K562 (cell line): ENCODE data around the gene IL20. TPM values are rescaled to one million over a fixed set of nuclear protein-coding genes. Genes with fewer than 3 reads are reported as not detected.

Source experiments
- ATAC-seq: fragments of 200-7000 bp; cut with Tn5 transposase; 3 replicates; pipeline ENCODE4 v1.9.1; 2020; ENCODE audit warnings: moderate library complexity
- BruUV-seq: library from RNA; stranded (reverse); fragments of 400-500 nt; replicated peaks from 2 replicates; lab custom pipeline; 2021; lab: Mats Ljungman, UMichigan
- CTCF ChIA-PET: fragments of 300-600 bp; formaldehyde crosslinking; extraction: SDS; loops from one replicate; lab custom pipeline; 2021; ENCODE audit warnings: low intra/inter-chr PET ratio; lab: Yijun Ruan, JAX
- POLR2A ChIA-PET: fragments of 300-600, 350-650 bp; sonication (Branson Sonifier 250); formaldehyde crosslinking; extraction: SDS; loops from one replicate; lab custom pipeline; 2021; ENCODE audit warnings: antibody characterized with exemption, inconsistent platforms; lab: Yijun Ruan, JAX
- DNase-seq, 4 experiments: peaks; one replicate each; pipeline versions ENCODE4 v3.0.0 to v3.0.0-alpha.2; 2011 to 2018; ENCODE audit warnings: low spot score in 3 of 4, mixed read lengths in 3 of 4; ENCODE audit errors: extremely low read depth in 1 of 4
- FAIRE-seq: peaks from 2 replicates; lab custom pipeline; 2011; peaks lifted over from hg19 to GRCh38; lab: Jason Lieb, UNC
- H2AFZ ChIP-seq: 2 replicates; pipeline ENCODE4 v1.6.0; 2011; ENCODE audit warnings: low read depth, low read length, control low read depth, inconsistent platforms
- H3K27ac ChIP-seq: fragments of 200-600 bp; 3 replicates; pipeline ENCODE4 v1.8.0; 2011; ENCODE audit warnings: low read depth, mild to moderate bottlenecking, control low read depth, inconsistent platforms, low read length, moderate library complexity, mixed read lengths; ENCODE audit errors: extremely low read depth
- H3K27me3 ChIP-seq, 2 experiments: fragments of 300-600 bp in 1 of 2; 2 replicates in 1 of 2; 3 replicates in 1 of 2; pipeline versions ENCODE4 v1.6.0 to v1.8.0; 2011; ENCODE audit warnings: inconsistent platforms in 2 of 2, low read length in 2 of 2, mild to moderate bottlenecking in 1 of 2, mixed read lengths in 1 of 2, moderate library complexity in 1 of 2; ENCODE audit not compliant: control insufficient read depth in 2 of 2, insufficient read depth in 2 of 2
- H3K36me3 ChIP-seq: fragments of 300-600 bp; 3 replicates; pipeline ENCODE4 v1.8.0; 2011; ENCODE audit warnings: mild to moderate bottlenecking, low read length, inconsistent platforms; ENCODE audit not compliant: control insufficient read depth, insufficient read depth
- H3K4me1 ChIP-seq, 2 experiments: fragments of 200-600 bp in 1 of 2; replicated peaks in 1 of 2; 2 replicates in 1 of 2; 3 replicates in 1 of 2; pipeline versions ENCODE4 v1.5.1 to v1.8.0; 2011; ENCODE audit warnings: inconsistent platforms in 2 of 2, low read length in 2 of 2, mild to moderate bottlenecking in 1 of 2, mixed read lengths in 1 of 2, moderate library complexity in 1 of 2; ENCODE audit not compliant: control insufficient read depth in 2 of 2, insufficient read depth in 2 of 2
- H3K4me2 ChIP-seq: 2 replicates; pipeline ENCODE4 v1.6.1; 2011; ENCODE audit warnings: low read length, control low read depth, inconsistent platforms, mixed read lengths; ENCODE audit not compliant: insufficient read depth
- H3K4me3 ChIP-seq: fragments of 200-600 bp; sonication (generic), shearing (Covaris generic); 2 replicates; pipeline ENCODE4 v1.5.1; 2016; ENCODE audit warnings: control low read depth, inconsistent platforms
- H3K79me2 ChIP-seq: fragments of 200-600 bp; 3 replicates; pipeline ENCODE4 v1.8.0; 2011; ENCODE audit warnings: low read length, inconsistent platforms; ENCODE audit not compliant: control insufficient read depth, insufficient read depth
- H3K9ac ChIP-seq, 2 experiments: 2 replicates each; pipeline versions ENCODE4 v1.6.0 to v1.6.1; 2011; ENCODE audit warnings: low read depth in 2 of 2, low read length in 2 of 2, control low read depth in 1 of 2, inconsistent platforms in 1 of 2, mild to moderate bottlenecking in 1 of 2, mixed read lengths in 1 of 2; ENCODE audit not compliant: insufficient read depth in 1 of 2
- H3K9me1 ChIP-seq: one replicate; pipeline ENCODE4 v1.6.0; 2011; ENCODE audit warnings: inconsistent platforms, mild to moderate bottlenecking, low read length, moderate library complexity; ENCODE audit not compliant: control insufficient read depth, insufficient read depth
- H3K9me3 ChIP-seq: replicated peaks from 2 replicates; pipeline ENCODE4 v1.5.1; 2011; ENCODE audit warnings: low read depth, low read length, inconsistent platforms; ENCODE audit not compliant: control insufficient read depth, insufficient read depth
- H4K20me1 ChIP-seq: replicated peaks from 2 replicates; pipeline ENCODE4 v1.6.1; 2011; ENCODE audit warnings: low read length, inconsistent platforms, mixed read lengths; ENCODE audit not compliant: control insufficient read depth, insufficient read depth
- BMI1 ChIP-seq: fragments of 150-350 bp; IDR thresholded peaks from 2 replicates; pipeline ENCODE4 v1.6.1; 2014; ENCODE audit warnings: low read length
- GATAD2A ChIP-seq: fragments of 450-650 bp; IDR thresholded peaks from 2 replicates; pipeline ENCODE4 v1.6.1; 2017
- MAFF ChIP-seq: IDR thresholded peaks from 2 replicates; pipeline ENCODE4 v1.6.1; 2012; ENCODE audit warnings: low read length, improper control_type of control experiment
- MCM3 ChIP-seq: fragments of 450-650 bp; IDR thresholded peaks from 2 replicates; pipeline ENCODE4 v1.6.1; 2016
- NCOA6 ChIP-seq: fragments of 450-650 bp; IDR thresholded peaks from 2 replicates; pipeline ENCODE4 v1.6.1; 2017; ENCODE audit warnings: mild to moderate bottlenecking
- NRF1 ChIP-seq, 2 experiments: fragments of 450-650 bp; IDR thresholded peaks in 1 of 2; conservative IDR thresholded peaks in 1 of 2; 2 replicates each; pipeline ENCODE4 v1.6.1; 2014; ENCODE audit warnings: mild to moderate bottlenecking in 2 of 2
- SPI1 ChIP-seq: IDR thresholded peaks from 2 replicates; pipeline ENCODE4 v1.6.1; 2011; ENCODE audit warnings: low read depth, low read length, control low read depth, borderline replicate concordance
- SRSF7 ChIP-seq: fragments of 200-400 bp; formaldehyde crosslinking; optimal IDR thresholded peaks from 2 replicates; pipeline ENCODE3; 2017; ENCODE audit warnings: mild to moderate bottlenecking, low read depth, low read length
- THAP7 ChIP-seq: fragments of 250-450 bp; sonication (Bioruptor Pico); IDR thresholded peaks from 2 replicates; pipeline ENCODE4 v1.5.0; 2021
- ZNF23 ChIP-seq: fragments of 250-450 bp; sonication (Bioruptor Pico); IDR thresholded peaks from 2 replicates; pipeline ENCODE4 v1.4.0; 2020; ENCODE audit warnings: mild to moderate bottlenecking
- WGBS: fragments of 100-300 bp; shearing (Covaris generic); methylation state at CpG from one replicate; pipeline ENCODE4 v1.1.6; 2016; ENCODE audit warnings: low coverage, mixed read lengths; ENCODE audit not compliant: insufficient coverage; ENCODE audit errors: missing lambda C conversion rate; 5-methylcytosine and 5-hydroxymethylcytosine counted together
- in situ Hi-C: fragments of 300-500 bp; cut with MboI; formaldehyde crosslinking; loops from 4 replicates; pipeline ENCODE4 v1.15.0; 2018; ENCODE audit warnings: inconsistent platforms, mixed read lengths
- intact Hi-C: fragments of 100-400 bp; cut with micrococcal nuclease; formaldehyde crosslinking; loops from 2 replicates; pipeline ENCODE4 v1.14.2; 2022
- polyA plus RNA-seq, 8 experiments: library from polyadenylated mRNA; depleted of rRNA in 4 of 8; stranded (reverse) in 5 of 8; unstranded in 3 of 8; fragments of >200 nt; fragmentation: Nextera tagmentation in 2 of 8; fragmentation: Illumina TruSeq in 1 of 8; extraction: Ambion mirVana in 2 of 8; extraction: Trizol in 1 of 8; gene quantifications; 2 replicates each; pipeline versions ENCODE4 v1.2.1 to v1.2.3, GENCODE V29; 2011 to 2014; ENCODE audit warnings: inconsistent platforms in 1 of 8, missing spikeins in 1 of 8
- total RNA-seq, 7 experiments: library from RNA; depleted of rRNA in 6 of 7; stranded (reverse); fragments of >200 nt in 6 of 7; fragmentation: Illumina TruSeq in 2 of 7; extraction: Trizol in 2 of 7; gene quantifications; 2 replicates each; pipeline versions ENCODE4 v1.2.1 to v1.2.3, GENCODE V29; 2011 to 2021; ENCODE audit warnings: low replicate concordance in 1 of 7
- TF ChIP-seq, protein P1 (sequence below), 2 experiments: fragments of 450-650 bp in 1 of 2; sonication (generic) in 1 of 2; formaldehyde crosslinking in 1 of 2; IDR thresholded peaks; 2 replicates each; pipeline versions ENCODE4 v1.7.1 to v1.9.0; 2016 to 2022; ENCODE audit warnings: inconsistent platforms in 1 of 2, mild to moderate bottlenecking in 1 of 2, missing genetic modification reagents in 1 of 2

IL20 gene
- total and polyA plus RNA-seq, 9 of the 15 experiments (the other 6 are each of a cell fraction or from before 2014, with no cell fraction given), result not detected

DNA sequence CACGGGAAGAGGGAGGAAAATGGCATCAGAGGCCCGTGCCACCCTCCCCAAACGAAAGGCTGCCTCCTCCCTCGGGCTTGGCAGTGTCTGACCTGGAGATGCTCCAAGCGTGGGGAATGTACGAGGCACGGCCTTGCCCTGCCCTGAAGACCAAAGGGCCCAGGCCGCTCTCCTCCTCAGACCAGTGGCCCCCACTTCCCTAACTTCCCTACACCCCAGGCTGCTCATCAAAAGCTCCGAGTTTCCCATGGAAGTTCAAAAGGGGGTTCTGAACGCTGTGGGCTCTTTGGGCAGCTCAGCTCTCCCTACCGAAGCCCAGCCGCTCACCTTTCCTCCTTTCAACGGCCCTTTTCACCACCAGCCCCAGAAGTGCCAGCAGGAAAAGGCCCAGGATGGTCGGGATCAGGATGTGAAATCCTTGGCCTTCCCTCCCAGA is 44.5 kb downstream of the IL20 start:
- CTCF ChIA-PET, result interaction anchor here (0.8 to 3.8 kb wide), 6 partner anchors 168 to 302 kb away, joined by 3 to 33 read pairs (median 9); partner anchors contain the start of gene EIF2D
- Histone ChIP-seq H3K9me3 (no peaks in the 10 kb centered on the region), H3K27ac (no peak overlapping the region), H4K20me1 (0 out of 2 replicates have a peak, but pooled peaks cover 3% of the 10 kb centered on the region), H3K4me2 (peak overlapping the region; percentile 66), H3K79me2 (no peaks in the 10 kb centered on the region), H3K9ac (peak overlapping the region in 1 of 2 experiments; percentile 83; a peak in 2 of 4 replicates), H3K36me3 (no peaks in the 10 kb centered on the region), H3K4me3 (peak overlapping the region; percentile 41), H3K4me1 (peaks cover 9 to 18% of the 10 kb centered on the region in 2 experiments; a peak in 4 of 5 replicates), H2AFZ (peak overlapping the region; percentile 61), H3K9me1 (no peaks in the 10 kb centered on the region), H3K27me3 (peaks cover 30 to 50% of the 10 kb centered on the region in 2 experiments)
- in situ Hi-C loops (loop anchor here (5.0 to 25.0 kb wide), 3 partner anchors 173 to 423 kb away; partner anchors contain the start of gene EIF2D), intact Hi-C loops (loop anchor here (2.0 to 5.0 kb wide), 5 partner anchors 45 to 587 kb away; partner anchors contain the start of genes CR1 and IL20)
- FAIRE-seq (no peak), DNase-seq (no peak), ATAC-seq (peak; percentile 3; the same call in 1 of the 3 replicates)
- POLR2A ChIA-PET, result interaction anchor here (0.7 to 1.7 kb wide), 5 partner anchors 144 to 298 kb away, joined by 3 to 5 read pairs (median 5); no protein-coding TSS in a partner anchor
- 5% methylated on average over 14 of the region's 14 CpGs for WGBS
- no TSS peak for BruUV-seq
- 0 out of 2 replicates have a peak, but pooled peaks have one; percentile 18 for TF ChIP-seq SPI1
- no peak for TF ChIP-seq MCM3
- TF ChIP-seq BMI1, result no peak
- TF ChIP-seq SRSF7, result no peak
- TF ChIP-seq, protein P1, sequence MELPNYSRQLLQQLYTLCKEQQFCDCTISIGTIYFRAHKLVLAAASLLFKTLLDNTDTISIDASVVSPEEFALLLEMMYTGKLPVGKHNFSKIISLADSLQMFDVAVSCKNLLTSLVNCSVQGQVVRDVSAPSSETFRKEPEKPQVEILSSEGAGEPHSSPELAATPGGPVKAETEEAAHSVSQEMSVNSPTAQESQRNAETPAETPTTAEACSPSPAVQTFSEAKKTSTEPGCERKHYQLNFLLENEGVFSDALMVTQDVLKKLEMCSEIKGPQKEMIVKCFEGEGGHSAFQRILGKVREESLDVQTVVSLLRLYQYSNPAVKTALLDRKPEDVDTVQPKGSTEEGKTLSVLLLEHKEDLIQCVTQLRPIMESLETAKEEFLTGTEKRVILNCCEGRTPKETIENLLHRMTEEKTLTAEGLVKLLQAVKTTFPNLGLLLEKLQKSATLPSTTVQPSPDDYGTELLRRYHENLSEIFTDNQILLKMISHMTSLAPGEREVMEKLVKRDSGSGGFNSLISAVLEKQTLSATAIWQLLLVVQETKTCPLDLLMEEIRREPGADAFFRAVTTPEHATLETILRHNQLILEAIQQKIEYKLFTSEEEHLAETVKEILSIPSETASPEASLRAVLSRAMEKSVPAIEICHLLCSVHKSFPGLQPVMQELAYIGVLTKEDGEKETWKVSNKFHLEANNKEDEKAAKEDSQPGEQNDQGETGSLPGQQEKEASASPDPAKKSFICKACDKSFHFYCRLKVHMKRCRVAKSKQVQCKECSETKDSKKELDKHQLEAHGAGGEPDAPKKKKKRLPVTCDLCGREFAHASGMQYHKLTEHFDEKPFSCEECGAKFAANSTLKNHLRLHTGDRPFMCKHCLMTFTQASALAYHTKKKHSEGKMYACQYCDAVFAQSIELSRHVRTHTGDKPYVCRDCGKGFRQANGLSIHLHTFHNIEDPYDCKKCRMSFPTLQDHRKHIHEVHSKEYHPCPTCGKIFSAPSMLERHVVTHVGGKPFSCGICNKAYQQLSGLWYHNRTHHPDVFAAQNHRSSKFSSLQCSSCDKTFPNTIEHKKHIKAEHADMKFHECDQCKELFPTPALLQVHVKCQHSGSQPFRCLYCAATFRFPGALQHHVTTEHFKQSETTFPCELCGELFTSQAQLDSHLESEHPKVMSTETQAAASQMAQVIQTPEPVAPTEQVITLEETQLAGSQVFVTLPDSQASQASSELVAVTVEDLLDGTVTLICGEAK (IDR thresholded peaks at IDR 0.05), result no peak
- TF ChIP-seq, protein P1 (CRISPR knock-in tag; IDR thresholded peaks at IDR 0.05), result no peak
- no peak for TF ChIP-seq NCOA6
- no peak for TF ChIP-seq MAFF
- 0 out of 4 replicates have a peak, but pooled peaks of 1 of the 2 experiments have one; percentile 5 for TF ChIP-seq NRF1 (conservative IDR thresholded peaks at IDR 0.05 in 1 of 2, IDR thresholded peaks at IDR 0.05 in 1 of 2)
- no peak for TF ChIP-seq THAP7 (CRISPR knock-in tag)
- no peak for TF ChIP-seq ZNF23 (CRISPR knock-in tag)
- TF ChIP-seq GATAD2A, result no peak
